ENCODE data around the gene RSPRY1.

The RSPRY1 gene

DNA sequence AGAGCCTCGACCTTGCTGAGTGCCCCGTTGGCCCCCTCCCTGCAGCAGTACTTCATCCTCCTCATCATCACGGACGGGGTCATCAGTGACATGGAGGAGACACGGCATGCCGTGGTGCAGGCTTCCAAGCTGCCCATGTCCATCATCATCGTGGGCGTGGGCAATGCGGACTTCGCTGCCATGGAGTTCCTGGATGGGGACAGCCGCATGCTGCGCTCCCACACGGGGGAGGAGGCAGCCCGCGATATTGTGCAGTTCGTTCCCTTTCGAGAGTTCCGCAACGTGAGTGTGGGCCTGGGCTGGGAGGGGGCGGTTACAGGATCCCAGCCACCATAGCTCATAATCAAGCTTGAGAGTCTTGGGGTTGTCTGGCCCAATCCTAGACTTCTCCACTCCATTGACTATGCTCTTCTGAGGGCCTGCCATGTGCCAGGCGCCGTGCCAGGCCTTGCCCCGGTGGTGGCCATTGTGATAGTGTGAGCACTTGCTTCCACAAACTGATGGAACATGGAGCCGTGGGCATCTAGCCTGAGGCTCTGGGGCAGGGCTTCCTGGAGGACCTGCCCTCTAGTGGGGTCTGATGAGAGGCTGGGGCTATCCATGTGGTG lies 40.0 kb upstream of the RSPRY1 start:
- Histone ChIP-seq H2AFZ (ENCODE audit: low read length) (no peak overlapping the region), H3K79me2 (ENCODE audit: low read length) (no peaks in the 10 kb centered on the region), H3K4me3 (ENCODE audit: low read length) (no peak overlapping the region), H3K27me3 (replicated peaks; ENCODE audit: insufficient read depth, low read length) (no peaks in the 10 kb centered on the region), H3F3A (ENCODE audit: insufficient read depth, low read length) (0 out of 2 replicates have a peak, but pooled peaks cover 5% of the 10 kb centered on the region), H3K9me2 (replicated peaks; ENCODE audit: insufficient read depth, low read length) (no peaks in the 10 kb centered on the region), H3K9ac (ENCODE audit: low read length) (no peak overlapping the region), H3K9me3 (replicated peaks; ENCODE audit: insufficient read depth, low read length) (no peaks in the 10 kb centered on the region), H3K27ac (ENCODE audit: low read length) (no peak overlapping the region), H4K20me1 (ENCODE audit: insufficient read depth, low read length) (no peaks in the 10 kb centered on the region), H3K36me3 (replicated peaks; ENCODE audit: insufficient read depth, low read length) (no peaks in the 10 kb centered on the region), H3K4me1 (ENCODE audit: low read length) (peaks cover 20% of the 10 kb centered on the region), H3K4me2 (ENCODE audit: low read depth, low read length) (no peak overlapping the region)
- no peak for DNase-seq
- TF ChIP-seq EZH2 (optimal IDR thresholded peaks at IDR 0.05; ENCODE audit: low read depth, low read length) = no peak
- TF ChIP-seq EZH2phosphoT487 (IDR thresholded peaks at IDR 0.05; ENCODE audit: low read length) = no peak
- TF ChIP-seq, protein P1, sequence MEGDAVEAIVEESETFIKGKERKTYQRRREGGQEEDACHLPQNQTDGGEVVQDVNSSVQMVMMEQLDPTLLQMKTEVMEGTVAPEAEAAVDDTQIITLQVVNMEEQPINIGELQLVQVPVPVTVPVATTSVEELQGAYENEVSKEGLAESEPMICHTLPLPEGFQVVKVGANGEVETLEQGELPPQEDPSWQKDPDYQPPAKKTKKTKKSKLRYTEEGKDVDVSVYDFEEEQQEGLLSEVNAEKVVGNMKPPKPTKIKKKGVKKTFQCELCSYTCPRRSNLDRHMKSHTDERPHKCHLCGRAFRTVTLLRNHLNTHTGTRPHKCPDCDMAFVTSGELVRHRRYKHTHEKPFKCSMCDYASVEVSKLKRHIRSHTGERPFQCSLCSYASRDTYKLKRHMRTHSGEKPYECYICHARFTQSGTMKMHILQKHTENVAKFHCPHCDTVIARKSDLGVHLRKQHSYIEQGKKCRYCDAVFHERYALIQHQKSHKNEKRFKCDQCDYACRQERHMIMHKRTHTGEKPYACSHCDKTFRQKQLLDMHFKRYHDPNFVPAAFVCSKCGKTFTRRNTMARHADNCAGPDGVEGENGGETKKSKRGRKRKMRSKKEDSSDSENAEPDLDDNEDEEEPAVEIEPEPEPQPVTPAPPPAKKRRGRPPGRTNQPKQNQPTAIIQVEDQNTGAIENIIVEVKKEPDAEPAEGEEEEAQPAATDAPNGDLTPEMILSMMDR (IDR thresholded peaks at IDR 0.05; ENCODE audit: low read length) = no peak

DNA sequence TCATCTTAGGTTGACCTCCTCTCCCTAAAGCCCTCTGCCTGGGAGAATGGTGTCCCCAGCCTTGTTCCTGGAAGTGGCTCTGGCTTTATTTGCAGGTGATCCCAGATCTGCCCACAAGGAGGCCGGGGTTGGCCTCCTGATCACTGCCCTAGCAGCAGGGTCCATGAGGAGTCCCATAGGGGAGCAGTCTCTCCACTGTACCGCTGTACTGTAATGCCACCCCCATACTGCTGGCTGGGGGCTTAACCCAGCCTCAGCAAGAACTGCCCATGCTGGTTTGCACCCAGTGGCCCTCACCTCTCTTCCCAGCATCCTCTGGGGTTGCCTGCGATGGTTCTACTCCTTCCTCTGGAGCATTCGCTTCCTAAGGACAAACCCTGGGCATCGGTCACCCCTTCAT lies 39.4 kb upstream of the RSPRY1 start:
- H3K4me3 ChIP-seq (ENCODE audit: low read length) = no peak overlapping the region
- no peak overlapping the region for H3K27ac ChIP-seq (ENCODE audit: low read length)
- H3K36me3 ChIP-seq (replicated peaks; ENCODE audit: insufficient read depth, low read length) = no peaks in the 10 kb centered on the region
- H3K27me3 ChIP-seq (replicated peaks; ENCODE audit: insufficient read depth, low read length) = no peaks in the 10 kb centered on the region
- no peaks in the 10 kb centered on the region for H3K79me2 ChIP-seq (ENCODE audit: low read length)
- DNase-seq = no peak
- TF ChIP-seq EZH2phosphoT487 (IDR thresholded peaks at IDR 0.05; ENCODE audit: low read length) = no peak
- TF ChIP-seq EZH2 (optimal IDR thresholded peaks at IDR 0.05; ENCODE audit: low read depth, low read length) = no peak
- TF ChIP-seq, protein P1 (IDR thresholded peaks at IDR 0.05; ENCODE audit: low read length) = peak; percentile 12; the same call in 1 of the 2 replicates
- peaks cover 20% of the 10 kb centered on the region for H3K4me1 ChIP-seq (ENCODE audit: low read length)
- H4K20me1 ChIP-seq (ENCODE audit: insufficient read depth, low read length) = no peaks in the 10 kb centered on the region
- H3K9me2 ChIP-seq (replicated peaks; ENCODE audit: insufficient read depth, low read length) = no peaks in the 10 kb centered on the region
- H3F3A ChIP-seq (ENCODE audit: insufficient read depth, low read length) = 0 out of 2 replicates have a peak, but pooled peaks cover 5% of the 10 kb centered on the region
- no peak overlapping the region for H3K9ac ChIP-seq (ENCODE audit: low read length)
- no peaks in the 10 kb centered on the region for H3K9me3 ChIP-seq (replicated peaks; ENCODE audit: insufficient read depth, low read length)
- H2AFZ ChIP-seq (ENCODE audit: low read length) = no peak overlapping the region
- no peak overlapping the region for H3K4me2 ChIP-seq (ENCODE audit: low read depth, low read length)

DNA sequence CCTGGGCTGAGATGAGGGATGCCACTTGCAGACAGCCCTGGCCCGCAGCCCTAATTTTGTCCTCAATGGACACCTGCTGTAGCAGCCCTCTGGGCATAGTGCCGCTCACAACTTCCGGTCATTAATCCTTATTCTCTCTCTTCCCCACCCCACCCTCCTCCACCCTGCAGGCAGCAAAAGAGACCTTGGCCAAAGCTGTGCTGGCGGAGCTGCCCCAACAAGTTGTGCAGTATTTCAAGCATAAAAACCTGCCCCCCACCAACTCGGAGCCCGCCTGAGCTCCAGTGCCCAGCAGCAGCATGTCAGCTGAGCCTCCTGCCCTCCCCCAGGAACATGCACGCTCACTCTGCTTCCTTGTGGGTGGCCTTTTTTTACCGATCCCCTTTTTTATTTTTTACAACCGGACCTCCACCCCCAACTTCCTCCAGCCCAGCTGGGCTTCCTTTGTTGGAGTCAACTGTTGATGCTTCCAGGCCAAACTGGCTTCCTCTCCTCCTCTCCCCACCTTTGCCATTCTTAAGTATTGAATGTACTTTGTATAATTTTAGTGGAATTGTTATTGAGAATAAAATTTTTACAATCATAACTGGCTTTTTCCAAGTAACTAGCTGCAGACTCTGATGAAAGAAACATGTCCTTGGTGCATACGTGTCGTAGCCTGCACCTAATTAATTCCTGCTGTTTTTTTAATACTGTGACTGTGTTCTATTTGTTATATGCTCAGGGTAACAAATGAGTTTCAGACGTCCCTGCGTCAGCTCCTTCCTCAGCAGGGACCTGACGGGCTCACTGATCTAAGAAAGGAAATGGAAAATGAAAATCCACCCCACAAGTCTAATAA lies 38.5 kb upstream of the RSPRY1 start:
- Histone ChIP-seq H3K9ac (ENCODE audit: low read length) (no peak overlapping the region), H3K4me3 (ENCODE audit: low read length) (no peak overlapping the region)

More for the DNA sequence above, 38.5 kb upstream of the RSPRY1 start:
- H3K79me2 ChIP-seq (ENCODE audit: low read length) = no peaks in the 10 kb centered on the region
- H4K20me1 ChIP-seq (ENCODE audit: insufficient read depth, low read length) = no peaks in the 10 kb centered on the region
- TF ChIP-seq EZH2 (optimal IDR thresholded peaks at IDR 0.05; ENCODE audit: low read depth, low read length) = no peak
- TF ChIP-seq, protein P1 (IDR thresholded peaks at IDR 0.05; ENCODE audit: low read length) = no peak
- no peak for TF ChIP-seq EZH2phosphoT487 (IDR thresholded peaks at IDR 0.05; ENCODE audit: low read length)
- DNase-seq = peak; percentile 24
- peaks cover 25% of the 10 kb centered on the region for H3K4me1 ChIP-seq (ENCODE audit: low read length)
- H3K27ac ChIP-seq (ENCODE audit: low read length) = peak overlapping the region; percentile 55; the same call in 1 of the 2 replicates
- H2AFZ ChIP-seq (ENCODE audit: low read length) = no peak overlapping the region
- H3K27me3 ChIP-seq (replicated peaks; ENCODE audit: insufficient read depth, low read length) = no peaks in the 10 kb centered on the region
- no peaks in the 10 kb centered on the region for H3K36me3 ChIP-seq (replicated peaks; ENCODE audit: insufficient read depth, low read length)
- H3K9me3 ChIP-seq (replicated peaks; ENCODE audit: insufficient read depth, low read length) = no peaks in the 10 kb centered on the region
- H3K4me2 ChIP-seq (ENCODE audit: low read depth, low read length) = peak overlapping the region; percentile 30; the same call in 1 of the 2 replicates
- H3F3A ChIP-seq (ENCODE audit: insufficient read depth, low read length) = 0 out of 2 replicates have a peak, but pooled peaks cover 5% of the 10 kb centered on the region
- no peaks in the 10 kb centered on the region for H3K9me2 ChIP-seq (replicated peaks; ENCODE audit: insufficient read depth, low read length)

Data from MM.1S (cell line).